Skeletal muscle tissue (tissue), 4 donors: ENCODE data around the gene ULBP2. TPM values are rescaled to one million over a fixed set of nuclear protein-coding genes. Genes with fewer than 3 reads are reported as not detected.
A peak's percentile ranks its signal among the peaks of the same experiment; 100 is the strongest.
"Not testable (repeated sequence)": the region's sequence is repeated elsewhere in the genome, so short reads cannot be mapped to it uniquely, and the experiment has no call there.

Experiments
- H3K27ac ChIP-seq: one replicate; pipeline ENCODE4 v1.7.0; 2013; ENCODE audit warnings: mild to moderate bottlenecking, low read depth, low read length, inconsistent platforms
- H3K27me3 ChIP-seq, 3 donors: one replicate each; pipeline ENCODE4 v1.7.0; 2013; ENCODE audit warnings: low read length in 3 of 3; ENCODE audit not compliant: control insufficient read depth in 3 of 3, insufficient read depth in 3 of 3
- H3K36me3 ChIP-seq, 3 donors: one replicate each; pipeline ENCODE4 v1.7.0; 2013; ENCODE audit warnings: low read length in 3 of 3; ENCODE audit not compliant: control insufficient read depth in 3 of 3, insufficient read depth in 3 of 3
- H3K4me1 ChIP-seq, 3 donors: one replicate each; pipeline ENCODE4 v1.7.0; 2013; ENCODE audit warnings: low read length in 3 of 3, mild to moderate bottlenecking in 3 of 3; ENCODE audit not compliant: control insufficient read depth in 3 of 3, insufficient read depth in 3 of 3
- H3K4me3 ChIP-seq, 3 donors: one replicate each; pipeline ENCODE4 v1.7.0; 2013; ENCODE audit warnings: low read length in 3 of 3
- H3K9ac ChIP-seq, 3 donors: one replicate each; pipeline ENCODE4 v1.7.0; 2013; ENCODE audit warnings: low read length in 3 of 3, mild to moderate bottlenecking in 3 of 3, moderate library complexity in 2 of 3, low read depth in 1 of 3
- H3K9me3 ChIP-seq, 3 donors: one replicate each; pipeline ENCODE4 v1.7.0; 2013; ENCODE audit warnings: low read length in 3 of 3; ENCODE audit not compliant: control insufficient read depth in 3 of 3
- total RNA-seq: library from RNA; depleted of rRNA; stranded (reverse); fragments of >200 nt; gene quantifications from one replicate; pipeline ENCODE4 v1.2.3, GENCODE V29; 2014
- donor health status: Osteomylitis.

Gene ULBP2
- total RNA-seq, 1 donor from 2014 or later, result not detected

- H3K36me3 ChIP-seq, H3K27ac ChIP-seq, H3K9me3 ChIP-seq, H3K9ac ChIP-seq, H3K4me3 ChIP-seq: not testable (repeated sequence)
- H3K27me3 ChIP-seq, result peaks cover 0 to 28% (median 4%) of the 10 kb centered on the region in 3 donors
- H3K4me1 ChIP-seq, result peaks cover 13 to 16% (median 14%) of the 10 kb centered on the region in 3 donors
Observed at GRCh38 chr6:149919126-149919833, 22.5 kb upstream of the ULBP2 start.

GRCh38 chr6:149919834-149920225 is 22.0 kb upstream of the ULBP2 start:
- H3K9me3 ChIP-seq, result no peaks in the 10 kb centered on the region
- no peak overlapping the region for H3K9ac ChIP-seq
- H3K4me3 ChIP-seq, result no peak overlapping the region

GRCh38 chr6:149921361-149921760 is 20.5 kb upstream of the ULBP2 start:
- H3K4me1 ChIP-seq, result peaks cover 19 to 28% (median 25%) of the 10 kb centered on the region in 3 donors
- peaks cover 0 to 37% (median 4%) of the 10 kb centered on the region in 3 donors for H3K27me3 ChIP-seq
- H3K36me3 ChIP-seq, result no peaks in the 10 kb centered on the region
- H3K9ac ChIP-seq, result no peak overlapping the region
- H3K4me3 ChIP-seq, result no peak overlapping the region
- H3K27ac ChIP-seq, result no peak overlapping the region
- no peaks in the 10 kb centered on the region for H3K9me3 ChIP-seq

More at GRCh38 chr6:149919834-149920225, 22.0 kb upstream of the ULBP2 start:
- Histone ChIP-seq H3K36me3 (no peaks in the 10 kb centered on the region), H3K4me1 (peaks cover 13 to 16% (median 14%) of the 10 kb centered on the region in 3 donors), H3K27ac (no peak overlapping the region), H3K27me3 (peaks cover 0 to 33% (median 4%) of the 10 kb centered on the region in 3 donors)

GRCh38 chr6:149922091-149922490 is 19.7 kb upstream of the ULBP2 start:
- not testable (repeated sequence) for H3K9me3 ChIP-seq, H3K4me3 ChIP-seq, H3K27ac ChIP-seq, H3K36me3 ChIP-seq
- peak overlapping the region in 1 of 3 donors; percentile 57 for H3K9ac ChIP-seq
- peaks cover 0 to 37% (median 4%) of the 10 kb centered on the region in 3 donors for H3K27me3 ChIP-seq
- H3K4me1 ChIP-seq, result peaks cover 20 to 28% (median 25%) of the 10 kb centered on the region in 3 donors

- H3K9ac ChIP-seq, result peak within 1 kb of the TSS; percentile 20 to 64 (median 57)
- no peaks in the 10 kb centered on the region for H3K9me3 ChIP-seq
- no peak within 1 kb of the TSS for H3K27ac ChIP-seq
- no peaks in the 10 kb centered on the region for H3K36me3 ChIP-seq
- H3K27me3 ChIP-seq, result peaks cover 0 to 37% (median 4%) of the 10 kb centered on the region in 3 donors
- peak within 1 kb of the TSS; percentile 74 to 78 (median 75) for H3K4me3 ChIP-seq
- H3K4me1 ChIP-seq, result peaks cover 20 to 28% (median 25%) of the 10 kb centered on the region in 3 donors
Observed at GRCh38 chr6:149922642-149923326, 19.0 kb upstream of the ULBP2 start, which contains the start of gene RAET1G. Gene RAET1G (minus strand): TSS chr6:149923121. CDS start chr6:149923010, 111 bp downstream.

- no peak overlapping the region for H3K27ac ChIP-seq
- H3K36me3 ChIP-seq, result no peaks in the 10 kb centered on the region
- peak overlapping the region in 2 of 3 donors; percentile 57 to 64 for H3K9ac ChIP-seq
- peak overlapping the region; percentile 74 to 78 (median 75) for H3K4me3 ChIP-seq
- H3K4me1 ChIP-seq, result peaks cover 20 to 28% (median 25%) of the 10 kb centered on the region in 3 donors
- H3K9me3 ChIP-seq, result no peaks in the 10 kb centered on the region
- H3K27me3 ChIP-seq, result peaks cover 0 to 37% (median 4%) of the 10 kb centered on the region in 3 donors
Observed at GRCh38 chr6:149923327-149923986, 18.4 kb upstream of the ULBP2 start.

GRCh38 chr6:149924206-149924932 is 17.4 kb upstream of the ULBP2 start:
- H3K27ac ChIP-seq, result no peak overlapping the region

GRCh38 chr6:149924933-149925252 is 16.9 kb upstream of the ULBP2 start:
- Histone ChIP-seq H3K27ac (no peak overlapping the region), H3K27me3 (peaks cover 9 to 48% (median 11%) of the 10 kb centered on the region in 3 donors), H3K4me3 (no peak overlapping the region)

More at GRCh38 chr6:149924206-149924932, 17.4 kb upstream of the ULBP2 start:
- no peaks in the 10 kb centered on the region for H3K36me3 ChIP-seq
- H3K4me3 ChIP-seq, result no peak overlapping the region
- peaks cover 5 to 43% (median 10%) of the 10 kb centered on the region in 3 donors for H3K27me3 ChIP-seq
- peaks cover 20 to 28% (median 25%) of the 10 kb centered on the region in 3 donors for H3K4me1 ChIP-seq
- no peaks in the 10 kb centered on the region for H3K9me3 ChIP-seq
- H3K9ac ChIP-seq, result no peak overlapping the region

GRCh38 chr6:149925253-149925973 is 16.4 kb upstream of the ULBP2 start:
- Histone ChIP-seq H3K27me3 (peaks cover 10 to 49% (median 11%) of the 10 kb centered on the region in 3 donors), H3K9ac (peak overlapping the region; percentile 33 to 72 (median 64)), H3K4me3 (peak overlapping the region; percentile 65 to 79 (median 74)), H3K9me3 (no peaks in the 10 kb centered on the region), H3K4me1 (peaks cover 20 to 28% (median 25%) of the 10 kb centered on the region in 3 donors), H3K36me3 (no peaks in the 10 kb centered on the region), H3K27ac (no peak overlapping the region)

More at GRCh38 chr6:149924933-149925252, 16.9 kb upstream of the ULBP2 start:
- Histone ChIP-seq H3K9me3 (no peaks in the 10 kb centered on the region), H3K4me1 (peaks cover 20 to 28% (median 25%) of the 10 kb centered on the region in 3 donors), H3K9ac (no peak overlapping the region), H3K36me3 (no peaks in the 10 kb centered on the region)
